Chondrocyte (in vitro differentiated cells): ENCODE data around the gene TPCN1. TPM values are rescaled to one million over a fixed set of nuclear protein-coding genes. Genes with fewer than 3 reads are reported as not detected.

Experiments
- DNase-seq: peaks from one replicate; pipeline ENCODE4 v3.0.0; 2021; ENCODE audit warnings: mixed read lengths, low spot score
- H3K27ac Mint-ChIP-seq: one replicate; pipeline ENCODE4 v1.8.0; 2021; ENCODE audit warnings: mild to moderate bottlenecking, moderate library complexity, mixed read lengths; ENCODE audit not compliant: unreplicated experiment
- H3K27me3 Mint-ChIP-seq: 2 replicates; pipeline ENCODE4 v1.8.0; 2021; ENCODE audit warnings: low read depth, mixed read lengths
- H3K36me3 Mint-ChIP-seq: 2 replicates; pipeline ENCODE4 v1.8.0; 2021; ENCODE audit warnings: low read depth, mixed read lengths
- H3K4me1 Mint-ChIP-seq: 2 replicates; pipeline ENCODE4 v1.8.0; 2021; ENCODE audit warnings: low read depth, mild to moderate bottlenecking, mixed read lengths
- H3K4me3 Mint-ChIP-seq: one replicate; pipeline ENCODE4 v1.8.0; 2021; ENCODE audit warnings: mild to moderate bottlenecking, moderate library complexity, mixed read lengths; ENCODE audit not compliant: unreplicated experiment
- H3K9me3 Mint-ChIP-seq: 2 replicates; pipeline ENCODE4 v1.8.0; 2021; ENCODE audit warnings: low read depth, mixed read lengths
- CTCF ChIP-seq: fragments of 200-600 bp; sonication (generic); IDR thresholded peaks from 2 replicates; pipeline ENCODE4 v1.5.0; 2021; ENCODE audit warnings: antibody characterized with exemption, mild to moderate bottlenecking, moderate library complexity
- total RNA-seq: library from RNA; stranded (reverse); gene quantifications from 3 replicates; pipeline ENCODE4 v1.2.1, GENCODE V29; 2021

The TPCN1 gene
- total RNA-seq, 1 donor from 2014 or later, result 35.9 TPM

GRCh38 chr12:113235976-113236375, 14.7 kb downstream of the TPCN1 start:
- DNase-seq, result no peak
- no peak for TF ChIP-seq CTCF
- H3K27ac Mint-ChIP-seq, result no peak overlapping the region
- no peaks in the 10 kb centered on the region for H3K36me3 Mint-ChIP-seq
- no peaks in the 10 kb centered on the region for H3K9me3 Mint-ChIP-seq
- no peaks in the 10 kb centered on the region for H3K27me3 Mint-ChIP-seq
- peaks cover 69% of the 10 kb centered on the region for H3K4me1 Mint-ChIP-seq
- H3K4me3 Mint-ChIP-seq, result no peak overlapping the region

GRCh38 chr12:113236539-113237399, 15.5 kb downstream of the TPCN1 start:
- Mint-ChIP-seq H3K4me1 (peaks cover 70% of the 10 kb centered on the region), H3K9me3 (no peaks in the 10 kb centered on the region), H3K4me3 (no peak overlapping the region), H3K27ac (no peak overlapping the region), H3K27me3 (no peaks in the 10 kb centered on the region), H3K36me3 (no peaks in the 10 kb centered on the region)
- no peak for TF ChIP-seq CTCF
- peak; percentile 59 for DNase-seq

GRCh38 chr12:113237748-113238147, 16.5 kb downstream of the TPCN1 start:
- Mint-ChIP-seq H3K36me3 (no peaks in the 10 kb centered on the region), H3K4me3 (no peak overlapping the region), H3K9me3 (no peaks in the 10 kb centered on the region), H3K27ac (peak overlapping the region; percentile 65), H3K4me1 (peaks cover 70% of the 10 kb centered on the region), H3K27me3 (no peaks in the 10 kb centered on the region)
- no peak for DNase-seq
- no peak for TF ChIP-seq CTCF

GRCh38 chr12:113238309-113238708, 17.0 kb downstream of the TPCN1 start:
- no peaks in the 10 kb centered on the region for H3K9me3 Mint-ChIP-seq
- H3K27me3 Mint-ChIP-seq, result no peaks in the 10 kb centered on the region
- TF ChIP-seq CTCF, result no peak
- no peak for DNase-seq
- H3K36me3 Mint-ChIP-seq, result no peaks in the 10 kb centered on the region
- peaks cover 70% of the 10 kb centered on the region for H3K4me1 Mint-ChIP-seq
- no peak overlapping the region for H3K4me3 Mint-ChIP-seq
- peak overlapping the region; percentile 50 for H3K27ac Mint-ChIP-seq

GRCh38 chr12:113239288-113239771, 18.1 kb downstream of the TPCN1 start:
- Mint-ChIP-seq H3K27me3 (no peaks in the 10 kb centered on the region), H3K27ac (peak overlapping the region; percentile 99), H3K4me1 (peaks cover 74% of the 10 kb centered on the region), H3K9me3 (no peaks in the 10 kb centered on the region), H3K36me3 (no peaks in the 10 kb centered on the region), H3K4me3 (peak overlapping the region; percentile 17)
- no peak for TF ChIP-seq CTCF
- peak; percentile 37 for DNase-seq
